ENCODE data around the gene PLEKHG2.
"Not testable (repeated sequence)": the region's sequence is repeated elsewhere in the genome, so short reads cannot be mapped to it uniquely, and the experiment has no call there.

PLEKHG2 gene

DNA sequence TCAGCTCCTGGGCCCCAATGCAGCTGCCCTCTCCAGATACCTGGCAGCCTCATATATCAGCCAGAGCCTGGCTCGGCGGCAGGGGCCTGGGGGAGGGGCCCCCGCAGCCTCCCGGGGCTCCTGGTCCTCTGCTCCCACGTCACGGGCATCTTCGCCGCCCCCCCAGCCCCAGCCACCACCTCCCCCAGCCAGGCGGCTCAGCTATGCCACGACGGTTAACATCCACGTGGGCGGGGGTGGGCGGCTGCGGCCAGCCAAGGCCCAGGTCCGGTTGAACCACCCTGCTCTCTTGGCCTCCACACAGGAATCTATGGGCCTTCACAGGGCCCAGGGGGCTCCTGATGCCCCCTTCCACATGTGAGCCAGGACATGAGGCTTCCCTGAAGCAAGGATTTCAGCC is 12.5 kb downstream of the PLEKHG2 start:
- DNase-seq, result no peak

- DNase-seq, result no peak
These were observed 13.3 kb downstream of the PLEKHG2 start for GRCh38 chr19:39425744-39426143.

DNA sequence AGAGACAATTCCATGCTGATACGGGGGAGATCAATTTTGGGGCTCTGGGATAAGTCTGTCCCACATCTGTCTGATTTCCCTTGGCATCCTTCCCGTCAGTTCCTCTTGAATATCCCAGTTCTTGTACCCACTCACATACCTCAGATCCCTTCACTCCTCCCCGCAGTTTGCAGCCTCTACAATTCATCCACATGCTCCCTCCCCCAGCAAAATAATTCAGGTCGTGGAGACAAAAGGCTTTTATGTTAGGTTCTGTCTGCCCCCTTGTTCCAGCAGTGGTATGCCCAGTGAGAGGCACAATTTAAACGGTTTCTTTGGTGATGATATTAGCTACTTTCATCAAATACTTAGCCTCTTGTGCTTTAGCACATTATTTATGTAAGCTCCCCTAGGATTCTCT is 13.7 kb downstream of the PLEKHG2 start:
- DNase-seq, result no peak

GRCh38 chr19:39427707-39428106 is 15.2 kb downstream of the PLEKHG2 start:
- no peak for DNase-seq

GRCh38 chr19:39428283-39429112 is 16.0 kb downstream of the PLEKHG2 start:
- no peak for DNase-seq

- peak; percentile 83 for DNase-seq
These were observed 18.5 kb downstream of the PLEKHG2 start for GRCh38 chr19:39430675-39431593.

DNA sequence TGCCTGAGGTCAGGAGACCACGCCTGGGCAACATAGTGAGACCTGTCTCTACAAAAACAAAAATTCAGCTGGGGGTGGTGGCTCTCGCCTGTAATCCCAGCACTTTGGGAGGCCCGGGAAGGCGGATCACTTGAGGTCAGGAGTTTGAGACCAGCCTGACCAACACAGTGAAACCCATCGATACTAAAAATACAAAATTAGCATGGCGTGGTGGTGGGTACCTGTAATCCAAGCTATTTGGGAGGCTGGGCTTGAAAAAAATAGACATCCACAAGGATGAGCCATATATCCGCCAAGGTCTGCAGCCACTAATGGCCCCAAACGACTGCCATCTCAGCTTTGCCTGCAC is 20.2 kb downstream of the PLEKHG2 start:
- DNase-seq, result no peak

- no peak for DNase-seq
These were observed 21.1 kb downstream of the PLEKHG2 start for GRCh38 chr19:39433480-39434079.

DNA sequence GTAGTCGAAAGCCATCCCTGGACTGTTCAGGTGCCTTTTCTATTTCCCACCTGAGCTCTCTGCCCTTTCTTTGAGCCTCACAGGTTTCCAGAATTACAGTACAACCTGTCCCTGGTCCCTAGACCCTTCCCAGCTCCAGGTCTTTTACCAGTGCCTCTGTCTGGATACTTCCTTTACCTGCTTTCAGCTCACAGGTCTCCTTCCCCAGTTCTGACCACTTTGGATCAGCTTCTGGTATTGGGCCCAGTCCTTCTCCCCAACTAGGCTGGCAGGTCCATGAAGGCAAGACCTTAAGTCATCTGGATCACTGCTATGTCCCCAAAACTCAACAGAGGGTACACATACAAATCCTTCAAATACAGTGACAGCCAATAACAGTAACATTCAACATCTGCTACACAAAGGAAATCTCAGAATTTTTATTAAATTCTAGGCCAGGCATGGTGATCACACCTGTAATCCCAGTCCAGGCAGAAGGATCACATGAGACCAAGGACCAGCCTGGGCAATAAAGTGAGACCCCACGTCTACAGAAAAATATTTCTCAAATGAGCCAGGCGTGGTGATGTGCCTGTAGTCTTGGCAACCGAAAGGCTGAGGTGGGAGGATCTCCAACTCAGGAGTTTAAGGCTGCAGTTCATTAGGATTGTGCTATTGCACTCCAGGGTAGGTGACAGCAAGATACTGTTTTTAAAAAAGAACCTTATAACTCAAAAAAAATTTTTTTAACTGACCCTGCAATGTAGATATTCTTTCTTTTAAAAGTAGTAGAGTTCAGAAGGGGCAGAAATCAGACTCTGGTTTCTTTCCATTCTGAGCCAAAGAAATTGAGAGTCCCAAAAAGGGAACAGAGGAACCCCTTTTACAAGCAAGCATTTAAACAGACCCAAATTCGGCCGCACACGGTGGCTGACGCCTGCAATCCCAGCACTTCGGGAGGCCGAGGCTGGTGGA is 21.9 kb downstream of the PLEKHG2 start:
- no peak for DNase-seq

- DNase-seq, result peak; percentile 99
These were observed 23.3 kb downstream of the PLEKHG2 start, which contains the start of gene RPS16 for GRCh38 chr19:39435499-39436349. RPS16 (minus strand) TSS chr19:39435949; CDS start chr19:39435895, 54 bp downstream.

DNA sequence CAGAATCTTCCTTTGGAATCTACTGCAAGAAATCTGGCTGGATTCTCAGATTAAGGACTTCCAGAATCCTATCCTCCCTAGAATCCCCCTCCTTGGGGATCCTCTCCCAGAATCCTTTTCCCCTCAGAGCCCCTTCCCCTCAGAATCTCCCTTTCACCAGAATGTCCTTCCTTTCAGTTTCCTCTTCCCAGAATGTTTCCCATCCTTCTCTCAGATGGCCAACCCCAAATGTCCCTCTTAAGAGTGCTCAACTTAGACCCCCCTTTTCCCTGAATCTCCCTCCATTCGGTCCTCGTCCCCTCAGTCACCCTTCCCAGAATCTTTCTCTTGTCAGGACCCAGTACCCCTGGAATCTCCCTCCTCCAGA is 23.9 kb downstream of the PLEKHG2 start:
- no peak for DNase-seq

DNA sequence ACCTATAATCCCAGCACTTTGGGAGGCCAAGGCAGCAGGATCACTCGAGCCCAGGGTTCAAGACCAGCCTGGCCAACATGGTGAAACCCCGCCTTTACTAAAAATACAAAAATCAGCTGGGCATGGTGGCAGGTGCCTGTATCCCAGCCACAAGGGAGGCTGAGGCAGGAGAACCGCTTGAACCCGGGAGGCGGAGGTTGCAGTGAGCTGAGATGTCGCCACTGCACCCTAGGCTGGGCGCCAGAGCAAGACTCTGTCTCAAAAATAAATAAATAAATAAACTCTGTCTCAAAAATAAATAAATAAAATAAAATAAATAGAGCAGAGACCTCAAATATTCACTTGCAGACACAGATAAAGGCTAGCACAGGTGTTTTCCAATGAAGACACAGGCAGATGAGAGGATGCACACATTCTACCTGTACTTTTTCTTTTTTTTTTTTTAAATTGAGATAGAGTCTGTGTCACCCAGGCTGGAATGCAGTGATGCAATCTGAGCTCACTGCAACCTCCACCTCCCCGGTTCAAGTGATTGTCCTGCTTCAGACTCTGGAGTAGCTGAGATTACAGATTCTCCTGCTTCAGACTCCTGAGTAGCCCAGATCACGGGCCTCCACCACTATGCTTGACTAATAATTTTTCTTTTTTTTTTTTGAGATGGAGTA is 25.9 kb downstream of the PLEKHG2 start:
- no peak for DNase-seq

GRCh38 chr19:39444598-39445195 is 32.2 kb downstream of the PLEKHG2 start:
- DNase-seq, result no peak

GRCh38 chr19:39445196-39446111 is 33.0 kb downstream of the PLEKHG2 start, which contains the start of gene SUPT5H:
SUPT5H (plus strand) TSS chr19:39445582; CDS start chr19:39445891, 309 bp downstream.
- peak; percentile 98 for DNase-seq

GRCh38 chr19:39446365-39447084 is 34.1 kb downstream of the PLEKHG2 start:
- DNase-seq, result no peak

GRCh38 chr19:39448271-39448670 is 35.8 kb downstream of the PLEKHG2 start:
- DNase-seq, result no peak

DNA sequence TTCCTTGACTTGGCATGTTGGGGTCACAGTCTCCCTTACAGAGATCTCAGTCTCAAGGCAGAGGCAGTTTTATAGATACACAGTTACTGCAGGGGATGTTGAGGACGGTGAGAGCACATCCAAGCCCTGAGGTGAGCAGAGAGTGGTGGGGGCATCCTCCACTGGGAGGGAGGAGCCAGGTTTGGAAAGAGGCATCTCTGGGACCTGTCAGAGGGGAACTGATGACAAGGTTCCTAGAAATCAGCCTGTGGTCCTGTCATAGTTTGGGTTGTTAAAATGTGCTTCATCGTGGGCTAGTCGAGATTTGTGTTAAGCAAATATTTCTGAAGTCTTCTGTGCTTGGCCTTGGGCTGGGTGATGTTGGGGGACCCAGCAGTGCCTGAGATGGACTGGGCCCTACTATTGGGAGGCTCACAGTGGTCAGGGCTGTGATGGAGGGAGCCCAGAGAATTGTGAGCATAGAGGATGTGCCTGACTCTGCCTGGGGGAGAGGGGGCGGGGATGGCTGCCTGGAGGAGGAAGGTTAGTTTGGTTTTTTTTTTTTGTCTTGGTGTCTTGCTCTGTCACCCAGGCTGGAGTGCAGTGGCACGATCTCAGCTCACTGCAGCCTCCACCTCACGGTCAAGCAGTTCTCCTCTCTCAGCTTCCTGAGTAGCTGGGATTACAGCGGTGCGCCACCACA is 36.8 kb downstream of the PLEKHG2 start:
- no peak for DNase-seq

GRCh38 chr19:39451257-39451656 is 38.8 kb downstream of the PLEKHG2 start:
- DNase-seq, result not testable (repeated sequence)

Measured in stimulated activated naive CD4-positive, alpha-beta T cell treated with Interleukin-2 at 50 U/mL for 16 hours (primary cell).